ENCODE data around the gene S100B.
"Not testable (repeated sequence)": the region's sequence is repeated elsewhere in the genome, so short reads cannot be mapped to it uniquely, and the experiment has no call there.

S100B gene

DNA sequence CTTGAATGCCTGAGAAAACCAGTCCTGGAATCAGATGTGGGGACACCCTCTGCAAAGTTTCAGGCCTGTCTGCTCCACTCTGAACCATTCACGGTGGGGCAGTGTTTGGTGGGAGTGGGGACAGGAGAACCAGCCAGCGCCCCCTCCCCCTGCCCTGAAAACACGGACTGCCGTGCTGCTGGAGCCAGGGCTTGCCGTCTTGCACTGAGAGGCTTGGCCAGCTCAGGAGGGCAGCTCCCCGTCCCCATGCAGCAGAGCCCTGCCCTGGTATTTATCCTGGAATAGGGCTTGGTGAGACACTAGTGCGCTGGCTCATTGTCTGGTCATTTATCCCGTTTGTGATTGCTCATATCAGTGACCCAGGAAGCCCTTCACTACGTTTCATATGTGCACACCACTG, 3.9 kb downstream of the S100B start:
- DNase-seq (ENCODE audit: low read depth in 2 of 2): no peak

GRCh38 chr21:46600305-46600704, 4.6 kb downstream of the S100B start:
- no peak for DNase-seq (ENCODE audit: low read depth in 2 of 2)

- DNase-seq (ENCODE audit: low read depth in 2 of 2): no peak
These were observed 6.0 kb downstream of the S100B start for GRCh38 chr21:46598581-46599572.

GRCh38 chr21:46597896-46598343, 7.0 kb downstream of the S100B start:
- no peak for DNase-seq (ENCODE audit: low read depth in 2 of 2)

GRCh38 chr21:46597031-46597430, 7.9 kb downstream of the S100B start:
- DNase-seq (ENCODE audit: low read depth in 2 of 2): no peak

DNA sequence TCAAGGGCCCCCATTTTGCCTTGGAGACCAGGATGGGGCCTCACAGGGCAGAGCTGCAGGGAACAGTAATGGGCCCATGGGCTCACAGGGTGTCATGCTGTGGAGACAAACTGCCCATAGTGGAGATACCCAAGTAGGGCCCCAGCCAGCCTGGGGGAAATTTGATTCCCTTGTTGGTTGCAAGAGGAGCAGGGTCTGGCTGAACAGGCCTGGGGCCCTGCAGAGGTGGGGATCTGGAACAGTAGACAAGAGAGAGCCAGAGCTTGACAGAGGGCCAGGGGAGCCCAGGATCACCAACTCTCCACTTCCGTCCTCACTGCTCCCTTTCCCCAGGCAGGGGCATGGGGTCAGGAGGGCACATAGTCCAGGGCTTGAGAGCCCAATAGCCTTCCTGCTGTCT, 8.7 kb downstream of the S100B start:
- no peak for DNase-seq (ENCODE audit: low read depth in 2 of 2)

DNA sequence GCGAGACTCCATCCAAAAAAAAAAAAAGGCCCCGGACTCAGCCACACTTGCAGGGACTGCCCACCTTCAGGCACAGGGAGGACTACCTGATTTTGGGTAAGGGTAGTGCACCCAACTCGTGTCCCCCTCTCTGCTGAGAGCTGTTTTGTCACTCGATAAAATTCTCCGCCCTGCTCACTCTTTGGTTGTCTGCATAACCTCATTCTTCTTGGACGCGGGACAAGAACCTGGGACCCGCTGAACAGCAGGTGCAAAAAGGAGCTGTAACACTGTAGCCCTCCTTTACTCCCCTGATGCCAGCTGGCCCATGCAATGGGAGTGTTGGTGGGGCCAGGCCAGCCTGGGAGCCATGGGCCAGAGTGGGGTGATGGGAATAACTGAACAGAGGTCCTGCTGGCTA, 10.6 kb downstream of the S100B start:
- no peak for DNase-seq (ENCODE audit: low read depth in 2 of 2)

DNA sequence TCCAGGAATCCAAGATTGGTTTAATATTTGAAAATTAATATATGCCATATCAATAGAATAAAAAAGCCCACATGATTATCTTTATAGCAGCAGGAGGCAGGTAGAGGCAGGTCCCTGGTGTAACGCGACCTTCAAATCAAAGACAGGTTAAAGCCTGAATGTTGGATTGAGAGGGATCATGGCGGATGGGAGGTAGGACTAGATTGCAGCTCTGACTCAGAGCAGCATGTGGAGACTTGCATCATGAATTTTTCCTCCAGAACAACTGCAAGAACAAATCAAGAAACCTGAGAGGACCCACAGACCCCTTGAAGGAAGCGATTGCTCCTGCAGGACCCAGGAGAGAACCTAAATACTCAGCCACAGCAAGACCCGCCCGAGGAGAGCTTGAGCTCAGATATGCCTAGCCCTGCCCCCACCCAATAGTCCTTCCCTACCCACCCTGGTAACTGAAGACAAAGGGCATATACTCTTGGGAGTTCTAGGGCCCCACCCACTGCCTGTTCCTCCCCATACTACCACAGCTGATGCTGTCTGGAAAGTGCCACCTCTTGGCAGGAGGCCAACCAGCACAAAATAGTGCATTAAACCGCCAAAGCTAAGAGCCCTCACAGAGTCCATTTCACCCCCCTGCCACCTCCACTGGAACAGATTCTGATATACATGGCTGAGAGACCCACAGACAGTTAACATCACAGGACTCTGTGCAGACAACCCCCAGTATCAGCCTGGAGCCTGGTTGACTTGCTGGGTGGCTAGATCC, 19.5 kb downstream of the S100B start:
- DNase-seq (ENCODE audit: low read depth in 2 of 2): no peak

DNA sequence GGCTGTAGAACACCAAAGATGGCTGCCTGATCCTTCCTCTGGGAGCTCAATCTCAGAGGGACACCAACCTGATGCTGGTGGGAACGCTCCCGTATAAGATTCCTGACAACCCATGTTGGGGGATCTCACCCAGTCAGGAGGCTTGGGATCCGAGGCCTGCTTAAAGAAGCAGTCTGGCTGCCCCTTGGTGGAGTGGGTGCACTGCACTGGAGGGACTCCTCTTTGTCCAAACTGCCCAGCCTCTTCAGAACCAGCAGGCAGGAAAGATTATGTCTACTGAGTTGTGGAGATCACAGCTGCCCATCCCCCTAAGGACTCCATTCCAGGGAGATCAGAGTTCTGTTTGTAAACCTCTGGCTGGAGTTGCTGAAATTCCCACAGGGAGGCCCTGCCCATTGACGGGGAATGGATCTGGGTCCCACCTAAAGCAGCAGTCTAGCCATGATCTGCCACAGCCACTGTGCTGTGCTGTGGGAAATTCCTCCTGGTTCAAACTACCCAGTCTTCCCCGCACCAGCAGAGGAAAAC, 23.0 kb downstream of the S100B start:
- DNase-seq (ENCODE audit: low read depth in 2 of 2): no peak

GRCh38 chr21:46579394-46579793, 25.5 kb downstream of the S100B start:
- DNase-seq (ENCODE audit: low read depth in 2 of 2): not testable (repeated sequence)

GRCh38 chr21:46577786-46578185, 27.1 kb downstream of the S100B start:
- DNase-seq (ENCODE audit: low read depth in 2 of 2): not testable (repeated sequence)

- no peak for DNase-seq (ENCODE audit: low read depth in 2 of 2)
These were observed 32.0 kb downstream of the S100B start for GRCh38 chr21:46572850-46573249.

- no peak for DNase-seq (ENCODE audit: low read depth in 2 of 2)
These were observed 34.3 kb downstream of the S100B start for GRCh38 chr21:46570631-46571030.

- no peak for DNase-seq (ENCODE audit: low read depth in 2 of 2)
These were observed 34.8 kb downstream of the S100B start for GRCh38 chr21:46570119-46570518.

- no peak for DNase-seq (ENCODE audit: low read depth in 2 of 2)
These were observed 35.8 kb downstream of the S100B start for GRCh38 chr21:46569081-46569480.

GRCh38 chr21:46568562-46568961, 36.3 kb downstream of the S100B start:
- DNase-seq (ENCODE audit: low read depth in 2 of 2): no peak

DNA sequence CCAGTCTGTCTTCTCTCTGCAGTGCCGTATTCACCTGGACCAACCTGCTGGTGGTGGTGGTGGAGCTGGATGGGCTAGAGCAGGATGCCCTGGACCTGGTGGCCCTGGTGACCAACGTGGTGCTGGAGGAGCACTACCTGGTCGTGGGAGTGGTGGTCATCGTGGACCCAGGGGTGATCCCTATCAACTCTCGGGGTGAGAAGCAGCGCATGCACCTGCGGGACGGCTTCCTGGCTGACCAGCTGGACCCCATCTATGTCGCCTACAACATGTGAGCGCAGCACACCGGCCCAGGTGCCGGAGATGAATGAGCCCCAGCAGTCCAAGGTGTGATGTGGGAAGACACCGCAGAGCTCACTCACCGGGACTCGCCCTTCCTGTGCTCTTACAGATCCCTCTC, 37.5 kb downstream of the S100B start:
- no peak for DNase-seq (ENCODE audit: low read depth in 2 of 2)

DNA sequence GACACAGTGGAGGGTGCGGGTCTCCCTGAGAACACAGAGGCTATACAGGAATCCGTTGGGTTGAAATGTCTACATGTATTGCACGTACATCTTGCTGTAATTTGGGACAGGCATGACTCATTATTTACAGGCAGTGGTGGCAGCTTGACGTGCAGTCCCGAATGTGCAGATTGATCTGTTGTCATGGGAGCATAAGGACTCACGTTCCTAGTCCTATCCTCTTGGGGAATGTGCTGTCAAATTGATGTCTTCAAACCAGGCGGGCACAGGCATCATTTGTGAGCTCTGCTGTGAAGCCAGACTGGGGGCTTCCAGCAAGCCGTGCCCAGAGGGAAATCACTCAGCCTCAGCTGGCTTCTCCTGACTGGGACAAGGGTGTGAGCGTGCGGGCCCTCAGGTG, 40.5 kb downstream of the S100B start:
- no peak for DNase-seq (ENCODE audit: low read depth in 2 of 2)

DNA sequence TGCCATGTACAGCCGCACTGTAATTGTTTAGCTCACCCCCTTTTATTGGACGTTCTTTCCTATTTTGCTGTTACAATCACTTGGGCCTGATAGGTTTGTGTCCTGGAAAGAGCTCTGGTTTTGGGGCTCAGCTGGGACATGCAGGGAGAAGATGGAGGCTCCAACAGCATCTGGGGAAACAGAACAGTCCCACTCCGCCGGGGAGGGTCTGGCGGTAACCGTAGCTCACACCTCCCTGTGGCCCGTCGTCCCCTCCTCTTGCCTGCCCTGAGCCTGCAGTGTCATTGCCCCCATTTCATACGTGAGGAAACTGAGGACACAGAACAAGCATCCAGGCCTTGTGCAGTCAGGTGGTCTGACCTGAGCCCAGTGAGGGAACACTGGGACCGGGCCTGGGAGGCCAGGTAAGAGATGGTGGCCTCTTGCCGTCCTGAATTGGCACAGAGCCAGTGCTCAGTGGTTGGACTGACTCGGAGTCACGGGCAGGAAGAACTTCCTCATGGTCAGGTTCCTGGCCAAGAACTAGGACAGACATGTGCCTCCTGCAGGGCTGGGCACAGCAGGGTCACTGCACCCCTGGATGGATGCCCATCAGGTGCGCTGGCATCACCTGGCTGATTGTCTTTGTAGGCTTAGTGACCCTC, 41.8 kb downstream of the S100B start:
- DNase-seq (ENCODE audit: low read depth in 2 of 2): no peak

- DNase-seq (ENCODE audit: low read depth in 2 of 2): no peak
These were observed 42.4 kb downstream of the S100B start for GRCh38 chr21:46562472-46562871.

GRCh38 chr21:46561445-46562090, 43.3 kb downstream of the S100B start:
- DNase-seq (ENCODE audit: low read depth in 2 of 2): no peak
